PFSK-1 (cell line): Measurements from ENCODE around the gene SIAH2.

Experiments
- FOXP2 ChIP-seq: optimal IDR thresholded peaks from 2 replicates; pipeline ENCODE3; 2011; ENCODE audit warnings: borderline replicate concordance, control low read depth, inconsistent platforms; ENCODE audit not compliant: insufficient read depth; ENCODE audit errors: extremely low read length, extremely low read depth
- POLR2AphosphoS5 ChIP-seq: IDR thresholded peaks from 2 replicates; pipeline ENCODE4 v1.6.1; 2012; ENCODE audit warnings: low read depth, mild to moderate bottlenecking, control low read depth, low read length, moderate library complexity
- REST ChIP-seq, 2 experiments: IDR thresholded peaks; 2 replicates each; pipeline versions ENCODE4 v1.6.1 to v1.8.0; 2011 to 2012; ENCODE audit warnings: low read depth in 2 of 2, low read length in 2 of 2, control low read depth in 1 of 2, inconsistent platforms in 1 of 2, mild to moderate bottlenecking in 1 of 2, moderate library complexity in 1 of 2; ENCODE audit not compliant: insufficient read depth in 1 of 2
- SIN3A ChIP-seq: IDR thresholded peaks from 2 replicates; pipeline ENCODE4 v1.6.1; 2012; ENCODE audit warnings: mild to moderate bottlenecking, low read length, moderate library complexity, borderline replicate concordance; ENCODE audit not compliant: insufficient read depth
- TAF1 ChIP-seq: IDR thresholded peaks from 2 replicates; pipeline ENCODE4 v1.6.1; 2012; ENCODE audit warnings: low read length, control low read depth, borderline replicate concordance; ENCODE audit not compliant: insufficient read depth

The SIAH2 gene

GRCh38 chr3:150739200-150739863 is 23.6 kb downstream of the SIAH2 start:
- TF ChIP-seq SIN3A (no peak), REST (IDR thresholded peaks at IDR 0.05; ENCODE audit: insufficient read depth in 1 of 2, low read depth in 2 of 2, low read length in 2 of 2) (no peak), TAF1 (no peak)

GRCh38 chr3:150738688-150739087 is 24.3 kb downstream of the SIAH2 start:
- no peak for TF ChIP-seq SIN3A
- TF ChIP-seq POLR2AphosphoS5: no peak
- no peak for TF ChIP-seq FOXP2
- no peak for TF ChIP-seq REST (IDR thresholded peaks at IDR 0.05; ENCODE audit: insufficient read depth in 1 of 2, low read depth in 2 of 2, low read length in 2 of 2)
- no peak for TF ChIP-seq TAF1

- no peak for TF ChIP-seq FOXP2
- no peak for TF ChIP-seq REST (IDR thresholded peaks at IDR 0.05; ENCODE audit: insufficient read depth in 1 of 2, low read depth in 2 of 2, low read length in 2 of 2)
- TF ChIP-seq POLR2AphosphoS5: no peak
- no peak for TF ChIP-seq SIN3A
- TF ChIP-seq TAF1: no peak
Observed at GRCh38 chr3:150737874-150738679, 24.9 kb downstream of the SIAH2 start.

- TF ChIP-seq SIN3A: no peak
- TF ChIP-seq TAF1: no peak
- no peak for TF ChIP-seq REST (IDR thresholded peaks at IDR 0.05; ENCODE audit: insufficient read depth in 1 of 2, low read depth in 2 of 2, low read length in 2 of 2)
- no peak for TF ChIP-seq POLR2AphosphoS5
- TF ChIP-seq FOXP2: no peak
Observed at GRCh38 chr3:150736903-150737832, 25.8 kb downstream of the SIAH2 start.
